Medulla oblongata (tissue), 1 donor: ENCODE measurements around the gene MPIG6B.

Experiments used
- DNase-seq: peaks from one replicate; pipeline ENCODE4 v3.0.0-alpha.2; 2015; ENCODE audit errors: extremely low spot score

The MPIG6B gene

GRCh38 chr6:31723245-31723979 lies at the start of gene MPIG6B:
Gene MPIG6B, plus strand, starts transcription at chr6:31723373. Its CDS starts 11 bp downstream, at chr6:31723384.
- DNase-seq: no peak

- no peak for DNase-seq
These were observed 46.8 kb upstream of the MPIG6B start for GRCh38 chr6:31676322-31676903.

GRCh38 chr6:31676904-31677303 lies 46.3 kb upstream of the MPIG6B start:
- DNase-seq: no peak

GRCh38 chr6:31677955-31678354 lies 45.2 kb upstream of the MPIG6B start:
- DNase-seq: no peak

GRCh38 chr6:31680226-31681134 lies 42.7 kb upstream of the MPIG6B start, which contains the start of gene LY6G5C:
Gene LY6G5C, minus strand, starts transcription at chr6:31681067. Its CDS starts 694 bp downstream, at chr6:31680373.
- peak; percentile 88 for DNase-seq

GRCh38 chr6:31681135-31681671 lies 42.0 kb upstream of the MPIG6B start:
- peak; percentile 40 for DNase-seq

- no peak for DNase-seq
These were observed 39.6 kb upstream of the MPIG6B start for GRCh38 chr6:31683591-31683990.

- no peak for DNase-seq
These were observed 36.7 kb upstream of the MPIG6B start for GRCh38 chr6:31686483-31686882.

GRCh38 chr6:31687321-31687720 lies 35.9 kb upstream of the MPIG6B start:
- DNase-seq: no peak

- no peak for DNase-seq
These were observed 35.1 kb upstream of the MPIG6B start for GRCh38 chr6:31687860-31688693.

- DNase-seq: no peak
These were observed 33.7 kb upstream of the MPIG6B start for GRCh38 chr6:31689249-31690110.

GRCh38 chr6:31690231-31691077 lies 32.7 kb upstream of the MPIG6B start:
- DNase-seq: peak; percentile 62

GRCh38 chr6:31691078-31691463 lies 32.1 kb upstream of the MPIG6B start:
- DNase-seq: no peak

GRCh38 chr6:31691564-31692108 lies 31.5 kb upstream of the MPIG6B start:
- no peak for DNase-seq

- no peak for DNase-seq
These were observed 30.8 kb upstream of the MPIG6B start for GRCh38 chr6:31692353-31692752.

- no peak for DNase-seq
These were observed 30.3 kb upstream of the MPIG6B start for GRCh38 chr6:31692886-31693285.

GRCh38 chr6:31693535-31693934 lies 29.6 kb upstream of the MPIG6B start:
- no peak for DNase-seq

- DNase-seq: no peak
These were observed 25.6 kb upstream of the MPIG6B start for GRCh38 chr6:31697555-31697954.
